Right lobe of liver (tissue), 6 donors: ENCODE results near the gene GSTM1. TPM values are rescaled to one million over a fixed set of nuclear protein-coding genes. Genes with fewer than 3 reads are reported as not detected.
"Not testable (repeated sequence)": the region's sequence is repeated elsewhere in the genome, so short reads cannot be mapped to it uniquely, and the experiment has no call there.

ENCODE experiments used
- ATAC-seq, 4 donors: fragments of 200-7000 bp; cut with Tn5 transposase; one replicate each; pipeline ENCODE4 v1.9.1; 2020; ENCODE audit warnings: mild to moderate bottlenecking in 4 of 4, moderate library complexity in 4 of 4
- DNase-seq, 3 donors: peaks; one replicate each; pipeline ENCODE4 v3.0.0-alpha.2; 2020
- H3K27ac ChIP-seq, 3 donors: fragments of 200-600 bp; one replicate each; pipeline ENCODE4 v1.8.0; 2022
- H3K27me3 ChIP-seq, 2 donors: fragments of 200-600 bp; one replicate each; pipeline ENCODE4 v1.8.0; 2022
- H3K36me3 ChIP-seq, 4 donors: fragments of 200-600 bp; sonication (generic) in 1 of 4; one replicate each; pipeline versions ENCODE4 v1.5.1 to v1.8.0; 2017 to 2022; ENCODE audit warnings: control low read depth in 1 of 4
- H3K4me1 ChIP-seq, 4 donors: fragments of 200-600 bp; sonication (generic) in 1 of 4; one replicate each; pipeline versions ENCODE4 v1.5.1 to v1.8.0; 2017 to 2022; ENCODE audit warnings: control low read depth in 1 of 4
- H3K4me3 ChIP-seq, 3 donors: fragments of 200-600 bp; one replicate each; pipeline ENCODE4 v1.8.0; 2022
- H3K9me3 ChIP-seq, 4 donors: fragments of 200-600 bp; sonication (generic) in 1 of 4; one replicate each; pipeline versions ENCODE4 v1.5.1 to v1.8.0; 2017 to 2022; ENCODE audit warnings: control low read depth in 1 of 4
- CTCF ChIP-seq, 4 donors: fragments of 200-600 bp in 3 of 4; fragments of 450-650 bp in 1 of 4; IDR thresholded peaks; one replicate each; pipeline versions ENCODE4 v1.5.1 to v1.8.0; 2016 to 2022; ENCODE audit warnings: antibody characterized with exemption in 4 of 4, mild to moderate bottlenecking in 2 of 4
- POLR2A ChIP-seq: fragments of 450-650 bp; IDR thresholded peaks from one replicate; pipeline ENCODE4 v1.6.1; 2017; ENCODE audit warnings: antibody characterized with exemption, mild to moderate bottlenecking
- WGBS: methylation state at CpG from one replicate; pipeline ENCODE4 v1.1.6; 2018; ENCODE audit warnings: low coverage, low lambda C conversion rate; ENCODE audit not compliant: insufficient coverage; ENCODE audit errors: missing lambda C conversion rate; 5-methylcytosine and 5-hydroxymethylcytosine counted together
- intact Hi-C, 2 donors: fragments of 100-400 bp; cut with DNase I; formaldehyde crosslinking; loops; one replicate each; pipeline versions ENCODE4 v1.11.2 to v1.14.1; 2022
- total RNA-seq, 6 experiments: library from RNA; depleted of rRNA in 2 of 6; stranded (reverse); fragments of >200 nt in 2 of 6; fragmentation: NEBNext Ultra II Directional in 3 of 6; extraction: Animal tissue kit (Norgen Biotek cat#: 25700) in 3 of 6; gene quantifications; one replicate each; pipeline versions ENCODE4 v1.1.0 to v1.2.4, GENCODE V29; 2016 to 2023
- donor health status: DM: no; HTN: yes; CAD: no.
- donor health status: DM: no; HTN: no; CAD: no.
- donor health status: DM: no; HTN: no; CAD: no.
- donor health status: DM: no; HTN: yes; CAD: no.
- donor health status: DM: no; HTN: yes; CAD: no.

GSTM1 gene
- total RNA-seq, 6 experiments from 2014 or later: 32.1 to 248 (median 43.0) TPM; not detected in 3

- no peak for DNase-seq
- Histone ChIP-seq H3K4me1 (no peaks in the 10 kb centered on the region), H3K4me3 (no peak overlapping the region), H3K36me3 (no peaks in the 10 kb centered on the region), H3K27me3 (no peaks in the 10 kb centered on the region), H3K9me3 (no peaks in the 10 kb centered on the region), H3K27ac (no peak overlapping the region)
- 100% methylated on average over 3 of the region's 5 CpGs for WGBS
- no peak for ATAC-seq
- TF ChIP-seq POLR2A (no peak), CTCF (IDR thresholded peaks at IDR 0.05) (no peak)
- intact Hi-C loops: no loop called here
Observed at GRCh38 chr1:109671067-109671466, 16.6 kb upstream of the GSTM1 start.

GRCh38 chr1:109673861-109674260 is 13.8 kb upstream of the GSTM1 start:
- intact Hi-C loops: not testable (repeated sequence)

GRCh38 chr1:109676683-109677381 is 10.8 kb upstream of the GSTM1 start:
- H3K36me3 ChIP-seq, H3K4me1 ChIP-seq, H3K27me3 ChIP-seq, H3K9me3 ChIP-seq, H3K4me3 ChIP-seq, DNase-seq, H3K27ac ChIP-seq, ATAC-seq, intact Hi-C loops: not testable (repeated sequence)
- 78% methylated on average over 2 of the region's 3 CpGs for WGBS

More at GRCh38 chr1:109673861-109674260, 13.8 kb upstream of the GSTM1 start:
- H3K27ac ChIP-seq, H3K36me3 ChIP-seq, H3K4me1 ChIP-seq, ATAC-seq, H3K4me3 ChIP-seq, H3K9me3 ChIP-seq, DNase-seq, H3K27me3 ChIP-seq: not testable (repeated sequence)
- WGBS: 86% methylated on average over 1 of the region's 2 CpGs

GRCh38 chr1:109677459-109677858 is 10.2 kb upstream of the GSTM1 start:
- no peaks in the 10 kb centered on the region for H3K27me3 ChIP-seq
- no peak for DNase-seq
- no peak overlapping the region for H3K27ac ChIP-seq
- peak in 2 of 4 donors; percentile 52 to 75 for ATAC-seq
- 57% methylated on average over 3 of the region's 3 CpGs for WGBS
- TF ChIP-seq CTCF (IDR thresholded peaks at IDR 0.05) (no peak), POLR2A (no peak)
- no peaks in the 10 kb centered on the region for H3K36me3 ChIP-seq
- H3K9me3 ChIP-seq: no peaks in the 10 kb centered on the region
- no peak overlapping the region for H3K4me3 ChIP-seq
- intact Hi-C loops: no loop called here
- H3K4me1 ChIP-seq: no peaks in the 10 kb centered on the region

- H3K4me3 ChIP-seq, H3K27ac ChIP-seq, H3K9me3 ChIP-seq, ATAC-seq, H3K27me3 ChIP-seq, DNase-seq, H3K4me1 ChIP-seq, intact Hi-C loops, H3K36me3 ChIP-seq: not testable (repeated sequence)
- 72% methylated on average over 2 of the region's 2 CpGs for WGBS
Observed at GRCh38 chr1:109678637-109679036, 9.0 kb upstream of the GSTM1 start.

- 16% methylated on average over 5 of the region's 6 CpGs for WGBS
- H3K4me3 ChIP-seq, ATAC-seq, H3K27ac ChIP-seq, DNase-seq, H3K27me3 ChIP-seq, H3K9me3 ChIP-seq, intact Hi-C loops, H3K4me1 ChIP-seq, H3K36me3 ChIP-seq: not testable (repeated sequence)
Observed at GRCh38 chr1:109684777-109685176, 2.8 kb upstream of the GSTM1 start.

- H3K4me3 ChIP-seq, H3K4me1 ChIP-seq, H3K36me3 ChIP-seq, H3K27me3 ChIP-seq, intact Hi-C loops, H3K9me3 ChIP-seq, H3K27ac ChIP-seq: not testable (repeated sequence)
- WGBS: no CpG with 5 or more reads among the region's 1 CpG
- DNase-seq (peak in 1 of 3 donors; percentile 54), ATAC-seq (peak in 2 of 4 donors; percentile 69 to 70)
Observed at GRCh38 chr1:109685399-109685798, 2.2 kb upstream of the GSTM1 start.

- intact Hi-C loops: not testable (repeated sequence)
- WGBS: 14% methylated on average over 1 of the region's 4 CpGs
- ATAC-seq: peak in 1 of 4 donors; percentile 47
Observed at GRCh38 chr1:109685890-109686289, 1.7 kb upstream of the GSTM1 start.

GRCh38 chr1:109687109-109687508 is 508 bp upstream of the GSTM1 start:
- intact Hi-C loops, H3K27me3 ChIP-seq, DNase-seq, H3K4me1 ChIP-seq, H3K36me3 ChIP-seq, H3K9me3 ChIP-seq: not testable (repeated sequence)
- ATAC-seq: peak in 1 of 4 donors; percentile 8
- Histone ChIP-seq H3K27ac (peak overlapping the region in 1 of 3 donors; percentile 77), H3K4me3 (peak overlapping the region in 1 of 3 donors; percentile 62)
- WGBS: 0% methylated on average over 2 of the region's 11 CpGs

More at GRCh38 chr1:109685890-109686289, 1.7 kb upstream of the GSTM1 start:
- H3K9me3 ChIP-seq, H3K36me3 ChIP-seq, DNase-seq, H3K27ac ChIP-seq, H3K27me3 ChIP-seq, H3K4me3 ChIP-seq, H3K4me1 ChIP-seq: not testable (repeated sequence)
